ENCODE data around the gene SIRT4.

Gene SIRT4

DNA sequence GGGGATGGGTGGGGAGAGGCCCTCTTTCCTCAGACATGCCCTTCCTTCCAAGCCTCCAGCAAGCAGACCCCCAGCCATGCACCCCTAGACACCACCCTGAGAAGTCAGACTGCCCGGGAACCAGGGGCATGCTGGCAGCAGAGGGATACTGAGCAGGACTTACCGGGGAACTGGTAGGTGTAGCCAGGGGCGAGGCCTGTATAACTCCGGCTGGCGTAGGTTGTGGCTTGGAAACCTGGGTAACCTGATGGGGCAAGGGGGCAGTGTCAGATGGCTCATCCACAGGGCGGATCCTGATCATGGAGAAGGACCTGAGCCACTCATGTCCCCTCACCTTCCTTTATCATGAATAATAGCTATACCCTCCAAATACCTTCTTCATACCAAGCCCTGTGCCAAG, 51.0 kb downstream of the SIRT4 start:
- peaks cover 0 to 3% of the 10 kb centered on the region in 2 donors for H3K27me3 ChIP-seq
- TF ChIP-seq, protein P1, sequence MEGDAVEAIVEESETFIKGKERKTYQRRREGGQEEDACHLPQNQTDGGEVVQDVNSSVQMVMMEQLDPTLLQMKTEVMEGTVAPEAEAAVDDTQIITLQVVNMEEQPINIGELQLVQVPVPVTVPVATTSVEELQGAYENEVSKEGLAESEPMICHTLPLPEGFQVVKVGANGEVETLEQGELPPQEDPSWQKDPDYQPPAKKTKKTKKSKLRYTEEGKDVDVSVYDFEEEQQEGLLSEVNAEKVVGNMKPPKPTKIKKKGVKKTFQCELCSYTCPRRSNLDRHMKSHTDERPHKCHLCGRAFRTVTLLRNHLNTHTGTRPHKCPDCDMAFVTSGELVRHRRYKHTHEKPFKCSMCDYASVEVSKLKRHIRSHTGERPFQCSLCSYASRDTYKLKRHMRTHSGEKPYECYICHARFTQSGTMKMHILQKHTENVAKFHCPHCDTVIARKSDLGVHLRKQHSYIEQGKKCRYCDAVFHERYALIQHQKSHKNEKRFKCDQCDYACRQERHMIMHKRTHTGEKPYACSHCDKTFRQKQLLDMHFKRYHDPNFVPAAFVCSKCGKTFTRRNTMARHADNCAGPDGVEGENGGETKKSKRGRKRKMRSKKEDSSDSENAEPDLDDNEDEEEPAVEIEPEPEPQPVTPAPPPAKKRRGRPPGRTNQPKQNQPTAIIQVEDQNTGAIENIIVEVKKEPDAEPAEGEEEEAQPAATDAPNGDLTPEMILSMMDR (IDR thresholded peaks at IDR 0.05): no peak
- no peaks in the 10 kb centered on the region for H3K9me3 ChIP-seq
- H3K27ac ChIP-seq: no peak overlapping the region
- no peak for DNase-seq
- H3K4me1 ChIP-seq: peaks cover 0 to 17% (median 13%) of the 10 kb centered on the region in 4 donors
- no peak overlapping the region for H3K4me3 ChIP-seq
- intact Hi-C loops (cut with DNase I; ENCODE audit: low total_unique reads): no loop called here
- H3K36me3 ChIP-seq: no peaks in the 10 kb centered on the region

DNA sequence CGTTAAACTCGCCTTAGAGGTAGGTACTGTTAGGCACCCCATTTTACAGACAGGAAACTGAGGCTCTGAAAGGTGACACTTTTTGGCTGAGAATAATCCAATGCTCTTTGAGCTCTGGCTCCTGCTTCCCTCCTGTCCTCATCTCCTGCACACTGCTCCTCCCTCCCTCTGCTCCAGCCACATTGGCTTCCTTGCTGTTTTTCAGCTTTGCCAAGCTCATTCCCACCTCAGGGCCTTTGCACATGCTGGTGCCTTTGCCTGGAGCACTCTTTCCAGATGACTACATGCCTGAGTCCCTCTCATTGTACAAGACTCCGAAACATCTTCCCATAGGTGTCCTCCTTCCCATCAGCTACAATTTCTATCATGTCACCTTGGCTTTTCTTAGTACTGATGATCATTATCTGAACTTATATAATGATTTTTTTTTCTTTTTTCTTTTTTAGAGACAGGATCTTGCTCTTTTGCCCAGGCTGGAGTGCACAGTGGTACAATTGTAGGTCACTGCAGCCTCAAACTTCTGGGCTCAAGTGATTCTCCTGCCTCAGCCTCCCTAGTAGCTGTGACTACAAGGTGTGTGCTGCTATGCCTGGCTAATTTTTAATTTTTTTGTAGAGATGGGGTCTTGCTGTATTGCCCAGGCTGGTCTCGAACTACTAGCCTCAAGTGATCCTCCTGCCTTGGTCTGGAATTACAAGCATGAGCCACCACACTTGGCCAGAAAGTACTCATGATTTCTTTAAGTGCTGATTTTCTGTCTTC, 51.6 kb downstream of the SIRT4 start:
- intact Hi-C loops (cut with DNase I; ENCODE audit: low total_unique reads): no loop called here
- H3K4me1 ChIP-seq: peaks cover 0 to 17% (median 13%) of the 10 kb centered on the region in 4 donors
- no peaks in the 10 kb centered on the region for H3K9me3 ChIP-seq
- no peak overlapping the region for H3K27ac ChIP-seq
- peaks cover 0 to 9% of the 10 kb centered on the region in 2 donors for H3K27me3 ChIP-seq
- H3K36me3 ChIP-seq: no peaks in the 10 kb centered on the region
- TF ChIP-seq, protein P1 (IDR thresholded peaks at IDR 0.05): no peak
- no peak overlapping the region for H3K4me3 ChIP-seq
- DNase-seq: no peak

DNA sequence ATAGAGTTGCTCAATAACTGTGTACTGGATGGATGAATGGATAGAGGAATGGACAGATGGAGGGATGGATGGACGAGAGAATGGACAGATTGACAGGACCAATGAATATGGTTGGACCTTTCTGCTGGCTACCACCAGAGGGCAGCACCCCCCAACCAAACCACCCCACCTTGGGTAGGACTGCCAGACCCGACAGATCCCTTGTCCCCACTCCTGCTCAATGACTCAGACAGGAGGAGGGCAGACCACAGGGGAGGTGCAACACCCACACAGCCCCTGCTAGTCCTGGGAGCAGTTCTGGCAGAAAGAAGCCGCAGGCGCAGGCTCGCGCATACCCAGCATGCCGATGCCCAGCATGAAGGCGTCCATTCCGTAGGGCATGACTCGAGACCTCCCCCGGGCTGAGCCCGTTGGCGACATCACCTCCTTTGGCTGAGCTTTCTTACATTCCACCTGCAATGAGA, 54.5 kb downstream of the SIRT4 start:
- Histone ChIP-seq H3K27me3 (peaks cover 0 to 23% of the 10 kb centered on the region in 2 donors), H3K4me1 (peaks cover 0 to 8% (median 4%) of the 10 kb centered on the region in 4 donors), H3K9me3 (no peaks in the 10 kb centered on the region), H3K36me3 (no peaks in the 10 kb centered on the region), H3K27ac (no peak overlapping the region), H3K4me3 (no peak overlapping the region)
- DNase-seq: peak; percentile 36 to 76
- TF ChIP-seq, protein P1 (IDR thresholded peaks at IDR 0.05): peak; percentile 75 to 77
- intact Hi-C loops (cut with DNase I; ENCODE audit: low total_unique reads): loop anchor here (5.0 kb wide), 1 partner anchor 76 kb away; no protein-coding TSS in a partner anchor

DNA sequence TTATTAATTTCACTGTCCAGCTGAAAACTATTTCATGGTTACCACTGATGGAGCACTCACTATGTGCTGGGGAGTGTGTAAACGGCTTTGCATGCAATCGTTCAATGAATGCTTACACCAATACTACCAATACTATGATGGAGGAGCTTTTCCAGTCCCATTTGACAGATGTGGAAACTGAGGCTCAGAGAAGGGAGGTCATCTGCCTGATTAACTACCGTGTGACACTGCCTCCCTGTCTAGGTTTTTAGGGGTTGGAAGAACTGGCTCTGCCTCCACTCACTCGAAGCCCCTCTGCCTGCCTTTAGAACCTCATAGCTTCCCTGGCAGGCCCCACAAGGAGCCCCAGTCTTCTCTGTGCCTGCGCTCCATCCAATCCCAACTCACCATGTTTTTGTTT, 55.0 kb downstream of the SIRT4 start:
- H3K36me3 ChIP-seq: no peaks in the 10 kb centered on the region
- intact Hi-C loops (cut with DNase I; ENCODE audit: low total_unique reads): loop anchor here (5.0 kb wide), 1 partner anchor 75 kb away; no protein-coding TSS in a partner anchor
- H3K27me3 ChIP-seq: peaks cover 0 to 28% of the 10 kb centered on the region in 2 donors
- peaks cover 0 to 12% (median 8%) of the 10 kb centered on the region in 4 donors for H3K4me1 ChIP-seq
- no peak overlapping the region for H3K27ac ChIP-seq
- no peaks in the 10 kb centered on the region for H3K9me3 ChIP-seq
- no peak for DNase-seq
- TF ChIP-seq, protein P1 (IDR thresholded peaks at IDR 0.05): no peak
- no peak overlapping the region for H3K4me3 ChIP-seq

DNA sequence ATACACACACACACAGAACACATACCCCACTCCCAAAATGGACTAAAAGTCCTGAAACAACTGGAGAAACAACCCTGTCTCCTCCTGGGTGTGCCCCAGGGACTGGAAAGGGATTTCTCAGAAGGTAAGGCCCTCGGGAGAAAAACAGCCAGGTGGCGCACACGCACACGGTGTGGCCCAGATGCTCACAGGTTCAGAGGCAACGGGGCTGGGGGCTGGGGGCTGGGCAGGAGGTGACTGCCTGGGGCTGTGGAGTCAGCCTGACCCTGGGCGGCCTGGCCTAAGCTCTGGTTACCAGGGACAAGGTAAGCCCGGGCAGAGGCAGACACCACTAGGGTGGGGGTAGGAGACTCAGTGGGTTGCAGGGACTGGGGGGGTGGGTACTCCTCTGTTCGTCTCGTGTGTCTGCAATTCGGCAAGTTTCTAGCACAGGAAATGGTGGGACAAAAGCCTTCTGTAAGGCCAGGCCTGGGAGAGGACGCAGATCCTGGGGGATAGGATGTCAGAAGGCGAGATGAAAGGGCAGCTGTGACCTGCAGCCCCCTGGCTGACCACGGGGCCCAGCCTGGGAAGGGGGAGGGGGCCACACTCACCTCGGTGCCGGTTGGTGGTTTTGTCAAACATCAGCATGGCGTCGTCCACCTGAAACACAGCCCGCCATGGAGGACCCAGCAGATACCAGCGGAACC, 56.4 kb downstream of the SIRT4 start:
- intact Hi-C loops (cut with DNase I; ENCODE audit: low total_unique reads): loop anchor here (5.0 kb wide), 1 partner anchor 74 kb away; no protein-coding TSS in a partner anchor
- TF ChIP-seq, protein P1 (IDR thresholded peaks at IDR 0.05): no peak

More for the DNA sequence above, 56.4 kb downstream of the SIRT4 start:
- Histone ChIP-seq H3K4me1 (peaks cover 0 to 12% (median 8%) of the 10 kb centered on the region in 4 donors), H3K4me3 (no peak overlapping the region), H3K36me3 (no peaks in the 10 kb centered on the region), H3K27ac (no peak overlapping the region), H3K27me3 (peaks cover 0 to 40% of the 10 kb centered on the region in 2 donors), H3K9me3 (no peaks in the 10 kb centered on the region)
- DNase-seq: peak in 1 of 2 donors; percentile 59
